Endothelial cell (in vitro differentiated cells): ENCODE measurements around the gene PGAP1. TPM values are rescaled to one million over a fixed set of nuclear protein-coding genes. Genes with fewer than 3 reads are reported as not detected.

Experiments
- DNase-seq: peaks from one replicate; pipeline ENCODE4 v3.0.0; 2021; ENCODE audit warnings: low spot score
- H3K27ac Mint-ChIP-seq: one replicate; pipeline ENCODE4 v1.8.0; 2021; ENCODE audit warnings: mixed read lengths, inconsistent platforms; ENCODE audit not compliant: unreplicated experiment
- H3K27me3 Mint-ChIP-seq: one replicate; pipeline ENCODE4 v1.8.0; 2021; ENCODE audit warnings: mild to moderate bottlenecking, moderate library complexity, mixed read lengths, inconsistent platforms; ENCODE audit not compliant: unreplicated experiment
- H3K36me3 Mint-ChIP-seq: one replicate; pipeline ENCODE4 v1.8.0; 2021; ENCODE audit warnings: mild to moderate bottlenecking, low read depth, mixed read lengths, inconsistent platforms; ENCODE audit not compliant: unreplicated experiment
- H3K4me1 Mint-ChIP-seq: one replicate; pipeline ENCODE4 v1.8.0; 2021; ENCODE audit warnings: mild to moderate bottlenecking, mixed read lengths, inconsistent platforms; ENCODE audit not compliant: unreplicated experiment
- H3K4me3 Mint-ChIP-seq: one replicate; pipeline ENCODE4 v1.8.0; 2021; ENCODE audit warnings: mild to moderate bottlenecking, mixed read lengths, inconsistent platforms; ENCODE audit not compliant: unreplicated experiment
- H3K9me3 Mint-ChIP-seq: one replicate; pipeline ENCODE4 v1.8.0; 2021; ENCODE audit warnings: mixed read lengths, inconsistent platforms; ENCODE audit not compliant: unreplicated experiment
- total RNA-seq: library from RNA; stranded (reverse); fragmentation: NEBNext Ultra II Directional; extraction: Animal tissue kit (Norgen Biotek cat#: 25700); gene quantifications from one replicate; pipeline ENCODE4 v1.2.1, GENCODE V29; 2021; ENCODE audit not compliant: unreplicated experiment
- TF ChIP-seq, protein P1 (sequence below): fragments of 200-600 bp; sonication (generic); IDR thresholded peaks from one replicate; pipeline ENCODE4 v1.5.0; 2021; ENCODE audit warnings: antibody characterized with exemption; ENCODE audit not compliant: unreplicated experiment

PGAP1 gene
- total RNA-seq, 1 donor from 2014 or later = 32.9 TPM

DNA sequence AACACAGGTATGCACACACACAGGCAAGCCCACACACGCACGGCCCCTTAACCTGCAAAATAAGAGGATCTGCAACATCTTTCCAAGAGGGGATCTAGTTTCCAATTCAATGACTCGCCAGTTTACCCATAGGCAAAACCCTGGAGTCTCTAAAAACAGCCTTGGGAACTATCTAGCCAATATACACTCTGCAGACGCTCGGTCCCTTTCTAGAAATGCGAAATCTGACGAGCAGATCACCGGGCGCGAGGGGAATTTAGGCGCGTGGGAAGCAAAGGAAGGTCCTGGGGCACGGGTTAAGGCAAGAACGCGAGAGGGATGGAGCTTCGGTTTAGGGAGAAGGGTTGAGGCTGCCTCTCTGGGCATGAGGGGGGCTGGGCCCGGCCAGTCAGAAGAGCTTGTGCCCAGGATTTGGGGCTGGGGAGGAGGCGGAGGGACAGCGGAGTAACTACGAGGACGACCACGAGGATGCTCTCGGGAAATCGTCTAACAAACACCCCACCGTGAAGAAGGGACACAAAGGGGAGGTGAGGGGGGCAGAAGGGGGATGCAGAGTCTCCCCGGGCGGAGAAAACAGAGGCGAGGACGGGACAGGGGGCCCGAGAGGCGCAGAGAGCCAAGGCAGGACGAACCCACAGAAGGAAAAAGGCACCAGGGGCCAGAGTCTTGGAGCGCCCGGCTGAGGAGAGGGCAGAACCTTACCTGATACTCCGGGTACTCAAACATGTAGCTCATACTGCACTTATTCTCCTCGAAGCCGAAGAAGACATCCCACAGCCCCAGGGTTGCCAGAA, 542 bp downstream of the PGAP1 start:
- Mint-ChIP-seq H3K36me3 (no peaks in the 10 kb centered on the region), H3K4me1 (peaks cover 25% of the 10 kb centered on the region), H3K4me3 (peak overlapping the region; percentile 99), H3K27ac (peak overlapping the region; percentile 83), H3K27me3 (peaks cover 6% of the 10 kb centered on the region), H3K9me3 (no peaks in the 10 kb centered on the region)
- DNase-seq = peak; percentile 25
- TF ChIP-seq, protein P1, sequence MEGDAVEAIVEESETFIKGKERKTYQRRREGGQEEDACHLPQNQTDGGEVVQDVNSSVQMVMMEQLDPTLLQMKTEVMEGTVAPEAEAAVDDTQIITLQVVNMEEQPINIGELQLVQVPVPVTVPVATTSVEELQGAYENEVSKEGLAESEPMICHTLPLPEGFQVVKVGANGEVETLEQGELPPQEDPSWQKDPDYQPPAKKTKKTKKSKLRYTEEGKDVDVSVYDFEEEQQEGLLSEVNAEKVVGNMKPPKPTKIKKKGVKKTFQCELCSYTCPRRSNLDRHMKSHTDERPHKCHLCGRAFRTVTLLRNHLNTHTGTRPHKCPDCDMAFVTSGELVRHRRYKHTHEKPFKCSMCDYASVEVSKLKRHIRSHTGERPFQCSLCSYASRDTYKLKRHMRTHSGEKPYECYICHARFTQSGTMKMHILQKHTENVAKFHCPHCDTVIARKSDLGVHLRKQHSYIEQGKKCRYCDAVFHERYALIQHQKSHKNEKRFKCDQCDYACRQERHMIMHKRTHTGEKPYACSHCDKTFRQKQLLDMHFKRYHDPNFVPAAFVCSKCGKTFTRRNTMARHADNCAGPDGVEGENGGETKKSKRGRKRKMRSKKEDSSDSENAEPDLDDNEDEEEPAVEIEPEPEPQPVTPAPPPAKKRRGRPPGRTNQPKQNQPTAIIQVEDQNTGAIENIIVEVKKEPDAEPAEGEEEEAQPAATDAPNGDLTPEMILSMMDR = no peak

DNA sequence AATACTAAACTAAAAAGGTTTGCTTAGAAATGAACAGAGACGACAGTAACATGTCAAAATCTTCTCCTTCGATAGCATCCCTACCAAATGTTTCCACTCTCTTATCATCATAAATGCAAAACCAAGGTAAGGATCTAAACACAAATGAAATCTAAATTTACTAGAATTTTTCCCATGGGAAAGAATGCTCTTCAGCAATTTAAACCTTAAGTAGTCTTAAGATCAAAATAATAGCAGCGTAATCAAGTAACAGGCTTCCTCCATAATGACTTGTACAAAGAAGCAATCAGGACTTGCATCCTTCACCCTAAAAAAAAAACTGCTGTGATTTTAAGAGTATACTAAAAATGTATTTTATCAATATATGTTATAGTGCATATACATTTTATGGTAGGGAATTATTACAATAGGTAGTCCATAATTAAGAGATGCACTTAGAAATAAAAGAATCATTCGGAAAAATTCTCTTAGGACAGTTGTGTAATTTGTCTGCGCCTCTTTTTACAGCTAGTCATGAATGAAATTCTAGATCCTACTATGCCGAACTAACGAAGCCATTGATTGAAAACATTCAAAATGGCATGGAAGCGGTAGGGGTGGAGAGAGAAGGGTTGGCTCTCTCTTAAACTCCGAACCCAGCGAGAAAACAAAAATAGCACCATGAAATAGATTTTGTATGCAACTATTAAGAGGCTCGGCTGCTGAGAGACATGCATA, 1.3 kb downstream of the PGAP1 start:
- TF ChIP-seq, protein P1 = no peak

DNA sequence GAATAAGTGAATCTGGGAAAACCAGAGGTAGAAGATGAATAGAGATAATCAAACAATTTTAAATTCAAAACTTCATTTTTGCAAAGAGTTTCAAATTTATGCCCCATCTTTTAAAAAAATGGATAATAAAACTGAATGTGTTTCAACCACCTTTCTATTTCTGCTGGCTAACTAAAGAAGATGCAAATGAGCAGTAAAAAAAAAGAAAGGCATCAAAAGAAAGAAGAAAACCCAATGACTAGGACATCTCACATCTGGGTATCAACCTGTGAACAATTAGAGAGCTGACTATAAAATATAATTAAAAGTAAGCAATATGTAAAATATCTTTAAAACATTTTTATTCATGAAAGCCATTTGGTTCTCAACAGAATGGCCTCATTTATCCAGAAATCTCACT, 2.5 kb downstream of the PGAP1 start:
- H3K27ac Mint-ChIP-seq = no peak overlapping the region
- no peak for DNase-seq
- H3K4me1 Mint-ChIP-seq = peaks cover 32% of the 10 kb centered on the region
- H3K4me3 Mint-ChIP-seq = no peak overlapping the region
- no peaks in the 10 kb centered on the region for H3K9me3 Mint-ChIP-seq
- H3K27me3 Mint-ChIP-seq = peaks cover 6% of the 10 kb centered on the region
- TF ChIP-seq, protein P1 = no peak
- peaks cover 4% of the 10 kb centered on the region for H3K36me3 Mint-ChIP-seq

More for the DNA sequence above, 1.3 kb downstream of the PGAP1 start:
- Mint-ChIP-seq H3K4me3 (peak overlapping the region; percentile 99), H3K9me3 (no peaks in the 10 kb centered on the region), H3K36me3 (no peaks in the 10 kb centered on the region), H3K27me3 (peaks cover 6% of the 10 kb centered on the region), H3K4me1 (peaks cover 26% of the 10 kb centered on the region), H3K27ac (peak overlapping the region; percentile 83)
- no peak for DNase-seq

DNA sequence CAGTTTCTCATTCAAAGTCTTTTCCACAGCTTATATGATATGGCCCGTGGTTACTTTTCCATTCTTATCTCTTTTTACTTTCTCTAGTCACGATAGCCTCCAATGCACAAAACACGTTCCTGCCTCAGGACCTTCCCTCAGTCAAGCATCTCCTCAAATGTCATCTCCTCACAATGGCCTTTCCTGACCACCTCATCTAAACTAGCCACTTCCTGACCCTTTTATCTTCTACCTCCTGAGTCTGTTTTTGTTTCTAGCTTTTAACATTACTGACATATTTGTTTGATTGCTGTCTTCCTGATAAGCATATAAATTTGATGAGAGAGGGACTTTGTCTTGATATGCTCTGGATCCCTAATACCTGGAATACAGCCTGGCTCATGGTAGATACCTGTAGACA, 7.6 kb downstream of the PGAP1 start:
- TF ChIP-seq, protein P1 = no peak
- Mint-ChIP-seq H3K9me3 (no peaks in the 10 kb centered on the region), H3K36me3 (peaks cover 24% of the 10 kb centered on the region), H3K4me1 (peaks cover 12% of the 10 kb centered on the region), H3K27me3 (no peaks in the 10 kb centered on the region), H3K4me3 (no peak overlapping the region), H3K27ac (no peak overlapping the region)
- no peak for DNase-seq

DNA sequence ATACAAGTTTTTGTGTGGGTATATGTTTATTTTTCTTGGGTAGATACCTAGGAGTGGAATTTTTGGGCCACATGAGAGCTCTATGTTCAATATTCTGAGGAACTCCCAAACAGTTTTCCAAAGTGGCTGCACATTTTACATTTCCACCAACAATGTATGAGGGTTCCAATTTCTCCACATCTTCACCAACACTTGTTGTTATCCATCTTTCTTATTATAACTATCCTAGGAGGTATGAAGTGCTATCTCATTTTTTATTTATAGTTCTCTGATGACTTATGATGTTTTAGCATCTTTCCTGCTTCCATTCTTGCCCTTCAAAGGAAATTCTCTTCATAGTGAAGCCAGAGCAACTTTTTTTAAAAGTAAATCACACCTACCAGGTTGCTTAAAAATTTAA, 8.7 kb downstream of the PGAP1 start:
- H3K4me1 Mint-ChIP-seq = peaks cover 12% of the 10 kb centered on the region

More for the DNA sequence above, 8.7 kb downstream of the PGAP1 start:
- Mint-ChIP-seq H3K27me3 (no peaks in the 10 kb centered on the region), H3K9me3 (no peaks in the 10 kb centered on the region), H3K36me3 (peaks cover 27% of the 10 kb centered on the region), H3K4me3 (no peak overlapping the region), H3K27ac (no peak overlapping the region)
- no peak for DNase-seq
- TF ChIP-seq, protein P1 = no peak
